ENCODE measurements around the gene P3H1. TPM values are rescaled to one million over a fixed set of nuclear protein-coding genes. Genes with fewer than 3 reads are reported as not detected.

P3H1 gene
- polyA plus RNA-seq, 1 of the 3 experiments (the other 2 are of a cell fraction), result 66.8 TPM

GRCh38 chr1:42733415-42734200 is 33.2 kb downstream of the P3H1 start:
- Histone ChIP-seq H3K4me2 (no peak overlapping the region), H3K4me1 (ENCODE audit: control insufficient read depth in 1 of 2, insufficient read depth in 2 of 2, low read depth in 1 of 2, low read length in 1 of 2) (peaks cover 0 to 6% of the 10 kb centered on the region in 2 experiments; a peak in 1 of 4 replicates), H3K4me3 (ENCODE audit: low read depth in 2 of 2, low read length in 1 of 2) (no peak overlapping the region), H3K79me2 (ENCODE audit: insufficient read depth) (no peaks in the 10 kb centered on the region), H2AFZ (ENCODE audit: low read depth) (no peak overlapping the region), H4K20me1 (ENCODE audit: insufficient read depth) (no peaks in the 10 kb centered on the region), H3K9me2 (no peaks in the 10 kb centered on the region), H3K9ac (no peak overlapping the region), H3K9me3 (no peaks in the 10 kb centered on the region), H3F3A (replicated peaks; ENCODE audit: insufficient read depth) (no peaks in the 10 kb centered on the region), H3K36me3 (replicated peaks in 1 of 2; ENCODE audit: control insufficient read depth in 1 of 2, insufficient read depth in 2 of 2, low read length in 1 of 2) (no peaks in the 10 kb centered on the region), H3K27ac (ENCODE audit: low read depth in 2 of 2, low read length in 1 of 2) (no peak overlapping the region), H3K27me3 (ENCODE audit: insufficient read depth) (no peaks in the 10 kb centered on the region)
- ChIA-PET POLR2A (no interaction called here), CTCF (interaction anchor here (1.2 to 1.5 kb wide), 2 partner anchors 14 to 155 kb away, joined by 4 to 5 read pairs; no protein-coding TSS in a partner anchor)
- peak; percentile 1 for DNase-seq
- TF ChIP-seq RXRA (IDR thresholded peaks at IDR 0.05; ENCODE audit: borderline replicate concordance, low read depth) (no peak), JUND (IDR thresholded peaks at IDR 0.05) (no peak), GABPA (IDR thresholded peaks at IDR 0.05; ENCODE audit: low read depth) (no peak), ZBTB33 (IDR thresholded peaks at IDR 0.05; ENCODE audit: borderline replicate concordance, low read depth) (no peak), RCOR1 (IDR thresholded peaks at IDR 0.05; ENCODE audit: low read length) (no peak), RAD21 (IDR thresholded peaks at IDR 0.05; ENCODE audit: low read length) (no peak), USF2 (IDR thresholded peaks at IDR 0.05; ENCODE audit: borderline replicate concordance, low read depth, low read length) (no peak), IRF3 (IDR thresholded peaks at IDR 0.05; ENCODE audit: low read depth, low read length) (no peak), GATA2 (CRISPR knock-in tag; IDR thresholded peaks at IDR 0.05) (no peak), USF1 (IDR thresholded peaks at IDR 0.05; ENCODE audit: borderline replicate concordance, low read depth) (no peak), TEAD4 (IDR thresholded peaks at IDR 0.05; ENCODE audit: borderline replicate concordance, insufficient read depth) (no peak), PBX3 (IDR thresholded peaks at IDR 0.05) (no peak), NRF1 (IDR thresholded peaks at IDR 0.05; ENCODE audit: low read depth, low read length) (no peak), REST (IDR thresholded peaks at IDR 0.05; ENCODE audit: low read depth, low read length) (no peak), CHD2 (IDR thresholded peaks at IDR 0.05; ENCODE audit: low read length, partially characterized antibody) (no peak), SIN3A (IDR thresholded peaks at IDR 0.05; ENCODE audit: borderline replicate concordance, low read depth, low read length) (no peak)
- 85% methylated on average over 7 of the region's 12 CpGs for WGBS (ENCODE audit: low lambda C conversion rate)

Data from SK-N-SH (cell line).